Progenitor cell of endocrine pancreas (in vitro differentiated cells): Measurements from ENCODE around the gene DKK3. TPM values are rescaled to one million over a fixed set of nuclear protein-coding genes. Genes with fewer than 3 reads are reported as not detected.

ENCODE experiments used
- DNase-seq: peaks from one replicate; pipeline ENCODE4 v3.0.0; 2021; ENCODE audit warnings: low spot score; ENCODE audit not compliant: unreplicated experiment
- H3K27ac Mint-ChIP-seq: 2 replicates; pipeline ENCODE4 v1.8.0; 2021; ENCODE audit warnings: mild to moderate bottlenecking, moderate library complexity, mixed read lengths
- H3K27me3 Mint-ChIP-seq: 2 replicates; pipeline ENCODE4 v1.8.0; 2021; ENCODE audit warnings: mixed read lengths
- H3K36me3 Mint-ChIP-seq: 2 replicates; pipeline ENCODE4 v1.8.0; 2022; ENCODE audit warnings: mixed read lengths; ENCODE audit not compliant: insufficient read depth
- H3K4me1 Mint-ChIP-seq: 2 replicates; pipeline ENCODE4 v1.8.0; 2021; ENCODE audit warnings: low read depth, mixed read lengths
- H3K4me3 Mint-ChIP-seq: 2 replicates; pipeline ENCODE4 v1.8.0; 2021; ENCODE audit warnings: low read depth, mild to moderate bottlenecking, moderate library complexity, mixed read lengths
- H3K9me3 Mint-ChIP-seq: 2 replicates; pipeline ENCODE4 v1.8.0; 2021; ENCODE audit warnings: low read depth, mixed read lengths
- total RNA-seq: library from RNA; stranded (reverse); gene quantifications from 2 replicates; pipeline ENCODE4 v1.2.1, GENCODE V29; 2021
- TF ChIP-seq, protein P1 (sequence below): fragments of 200-600 bp; sonication (generic); IDR thresholded peaks from one replicate; pipeline ENCODE4 v1.5.0; 2021; ENCODE audit warnings: antibody characterized with exemption, mild to moderate bottlenecking; ENCODE audit not compliant: unreplicated experiment

DKK3 gene
- total RNA-seq, 1 donor from 2014 or later, result 75.2 TPM

DNA sequence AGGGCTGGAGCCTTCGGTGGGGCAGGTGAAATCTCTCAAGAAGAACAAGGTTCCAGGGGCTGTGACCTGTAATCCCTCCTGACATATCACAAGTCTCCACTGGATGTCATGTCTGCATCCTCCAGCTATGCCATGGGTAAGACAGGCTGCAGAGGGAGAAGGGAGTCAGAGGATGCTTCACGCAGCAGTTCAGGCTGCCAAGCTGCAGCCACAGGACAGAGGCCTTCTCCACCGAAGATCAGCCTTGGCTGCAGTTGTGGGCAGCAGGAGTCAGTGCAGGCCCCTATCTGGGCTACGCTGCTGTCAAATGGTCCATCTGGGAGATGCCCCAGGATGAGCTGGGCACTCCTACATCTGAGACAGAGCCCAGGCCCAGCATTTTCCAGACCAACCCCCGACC, 25.0 kb downstream of the DKK3 start:
- peaks cover 17% of the 10 kb centered on the region for H3K36me3 Mint-ChIP-seq

DNA sequence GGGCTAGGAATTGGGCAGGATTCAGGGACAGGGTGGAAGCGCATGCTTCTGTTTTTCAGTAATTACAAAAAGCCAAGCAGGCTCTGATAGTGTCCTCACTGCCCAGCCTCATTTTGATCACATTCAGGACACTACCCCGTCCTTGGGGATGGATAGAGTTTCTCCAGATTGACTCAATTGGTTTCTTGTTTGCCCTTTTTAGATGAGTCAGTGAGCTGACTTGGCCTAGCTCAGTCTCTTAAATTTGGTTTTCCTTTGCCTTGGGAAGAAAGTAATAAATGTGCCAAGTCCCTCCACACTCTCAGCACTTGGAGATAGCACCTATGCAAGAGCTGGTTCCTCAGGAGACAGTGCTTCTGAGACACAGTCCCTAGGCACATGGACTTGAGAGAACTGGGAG, 25.5 kb downstream of the DKK3 start:
- Mint-ChIP-seq H3K27me3 (no peaks in the 10 kb centered on the region), H3K36me3 (peaks cover 18% of the 10 kb centered on the region), H3K27ac (no peak overlapping the region), H3K9me3 (no peaks in the 10 kb centered on the region), H3K4me1 (peaks cover 5% of the 10 kb centered on the region), H3K4me3 (no peak overlapping the region)
- TF ChIP-seq, protein P1, sequence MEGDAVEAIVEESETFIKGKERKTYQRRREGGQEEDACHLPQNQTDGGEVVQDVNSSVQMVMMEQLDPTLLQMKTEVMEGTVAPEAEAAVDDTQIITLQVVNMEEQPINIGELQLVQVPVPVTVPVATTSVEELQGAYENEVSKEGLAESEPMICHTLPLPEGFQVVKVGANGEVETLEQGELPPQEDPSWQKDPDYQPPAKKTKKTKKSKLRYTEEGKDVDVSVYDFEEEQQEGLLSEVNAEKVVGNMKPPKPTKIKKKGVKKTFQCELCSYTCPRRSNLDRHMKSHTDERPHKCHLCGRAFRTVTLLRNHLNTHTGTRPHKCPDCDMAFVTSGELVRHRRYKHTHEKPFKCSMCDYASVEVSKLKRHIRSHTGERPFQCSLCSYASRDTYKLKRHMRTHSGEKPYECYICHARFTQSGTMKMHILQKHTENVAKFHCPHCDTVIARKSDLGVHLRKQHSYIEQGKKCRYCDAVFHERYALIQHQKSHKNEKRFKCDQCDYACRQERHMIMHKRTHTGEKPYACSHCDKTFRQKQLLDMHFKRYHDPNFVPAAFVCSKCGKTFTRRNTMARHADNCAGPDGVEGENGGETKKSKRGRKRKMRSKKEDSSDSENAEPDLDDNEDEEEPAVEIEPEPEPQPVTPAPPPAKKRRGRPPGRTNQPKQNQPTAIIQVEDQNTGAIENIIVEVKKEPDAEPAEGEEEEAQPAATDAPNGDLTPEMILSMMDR, result no peak
- DNase-seq, result no peak

More for the DNA sequence above, 25.0 kb downstream of the DKK3 start:
- Mint-ChIP-seq H3K4me1 (peaks cover 9% of the 10 kb centered on the region), H3K4me3 (no peak overlapping the region), H3K27me3 (no peaks in the 10 kb centered on the region), H3K9me3 (no peaks in the 10 kb centered on the region), H3K27ac (no peak overlapping the region)
- TF ChIP-seq, protein P1, result no peak
- DNase-seq, result no peak

GRCh38 chr11:11982461-11982860, 26.0 kb downstream of the DKK3 start:
- Mint-ChIP-seq H3K27ac (no peak overlapping the region), H3K4me1 (peaks cover 2% of the 10 kb centered on the region), H3K4me3 (no peak overlapping the region), H3K27me3 (no peaks in the 10 kb centered on the region), H3K9me3 (no peaks in the 10 kb centered on the region), H3K36me3 (peaks cover 14% of the 10 kb centered on the region)
- DNase-seq, result no peak
- TF ChIP-seq, protein P1, result no peak

DNA sequence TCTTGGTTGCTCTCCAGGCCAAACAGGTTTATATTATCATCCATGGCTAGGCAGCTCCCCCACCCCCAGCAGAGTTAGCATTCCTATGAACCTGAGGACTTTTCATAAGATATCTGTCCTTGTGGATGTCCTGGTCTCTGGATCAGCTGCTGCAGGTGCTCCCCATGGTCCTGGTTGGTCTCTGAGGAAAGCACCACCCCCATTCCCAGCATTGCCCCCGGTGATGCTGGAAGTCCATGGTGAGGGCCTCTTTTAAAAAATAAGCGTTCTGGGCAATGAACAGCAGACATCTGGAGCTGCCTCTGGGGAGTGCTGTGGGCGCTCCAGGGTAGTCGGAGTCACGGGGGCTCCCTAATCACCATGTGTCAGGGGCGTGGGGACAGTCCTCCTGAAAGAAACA, 26.6 kb downstream of the DKK3 start:
- Mint-ChIP-seq H3K27ac (peak overlapping the region; percentile 62), H3K36me3 (peaks cover 15% of the 10 kb centered on the region), H3K9me3 (no peaks in the 10 kb centered on the region), H3K27me3 (no peaks in the 10 kb centered on the region), H3K4me3 (no peak overlapping the region), H3K4me1 (peaks cover 1% of the 10 kb centered on the region)
- no peak for DNase-seq
- TF ChIP-seq, protein P1, result no peak

- TF ChIP-seq, protein P1, result no peak
- Mint-ChIP-seq H3K9me3 (no peaks in the 10 kb centered on the region), H3K36me3 (peaks cover 14% of the 10 kb centered on the region), H3K4me1 (peaks cover 1% of the 10 kb centered on the region), H3K4me3 (no peak overlapping the region), H3K27ac (no peak overlapping the region), H3K27me3 (no peaks in the 10 kb centered on the region)
- no peak for DNase-seq
Observed at GRCh38 chr11:11981364-11981763, 27.1 kb downstream of the DKK3 start.
